Stimulated activated CD4-positive, alpha-beta T cell treated with anti-CD3 and anti-CD28 coated beads, Interleukin-1b, Interleukin-23, amount 100 ng/mL, for 24 hours (primary cell): ENCODE data around the gene ZBTB43.

Source experiments
- DNase-seq, 4 experiments: peaks; one replicate each; pipeline ENCODE4 v3.0.0-alpha.2; 2020; ENCODE audit warnings: low read depth in 4 of 4, low spot score in 1 of 4

ZBTB43 gene

DNA sequence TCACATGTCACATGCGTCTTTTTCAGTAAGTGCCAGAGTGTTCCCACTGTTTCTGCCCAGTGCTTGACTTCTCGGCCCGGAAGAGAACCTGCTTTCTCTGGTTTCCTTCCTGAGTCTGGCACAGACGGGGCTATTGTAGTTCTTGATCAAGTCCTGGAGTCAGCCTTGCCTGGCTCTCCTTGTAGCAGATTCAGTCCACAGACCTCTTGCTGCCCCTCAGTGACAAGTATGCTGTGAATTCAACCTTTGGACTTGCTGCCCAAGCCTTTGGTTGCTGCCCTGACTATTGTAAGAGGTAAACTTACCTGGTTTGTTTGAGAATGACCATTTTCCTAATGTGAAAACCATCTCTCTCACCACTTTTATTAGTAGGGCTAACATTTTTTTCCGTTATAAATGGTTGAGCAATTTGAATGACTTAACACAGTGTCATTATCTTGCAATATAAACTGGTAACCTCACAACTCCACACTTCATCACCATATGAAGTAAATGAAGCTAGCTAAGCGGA, 80.3 kb downstream of the ZBTB43 start:
- DNase-seq = no peak

DNA sequence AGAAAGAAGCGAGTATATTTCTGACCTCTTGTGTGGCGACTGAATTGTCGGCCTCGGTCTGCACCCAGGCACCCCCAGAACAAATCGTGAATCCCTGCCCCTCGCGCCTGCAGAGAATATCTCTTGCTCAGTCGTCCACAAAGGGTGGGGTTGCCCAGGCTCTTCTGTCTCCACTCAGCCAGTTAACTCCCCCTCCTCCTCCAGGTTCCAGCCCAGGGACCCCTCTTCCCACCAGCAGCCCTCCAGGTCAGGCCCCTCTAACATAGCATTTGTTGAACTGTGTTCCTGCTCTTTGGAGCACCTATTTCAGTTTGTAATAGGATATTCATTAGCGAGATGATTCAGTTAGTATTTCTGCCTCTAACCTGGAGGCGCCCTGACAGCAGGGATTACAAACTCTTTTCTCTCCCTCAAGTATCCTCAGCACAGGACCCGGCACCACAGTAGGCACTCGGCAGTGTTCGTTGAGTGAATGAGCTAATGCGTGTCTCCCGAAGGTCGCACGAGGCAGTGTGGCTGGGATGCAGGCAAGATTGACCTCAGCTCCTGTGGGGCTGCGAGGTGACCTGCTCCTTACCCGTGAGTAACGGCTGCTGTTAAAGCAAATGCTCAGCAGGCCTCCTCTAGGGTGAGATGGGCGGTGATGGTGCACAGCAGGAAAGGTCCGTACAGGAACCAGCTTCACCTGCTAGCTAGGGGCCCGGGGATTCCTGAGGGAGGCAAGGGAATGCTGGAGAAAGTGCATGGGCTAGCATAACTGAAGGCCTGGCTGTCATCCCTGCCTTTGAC, 81.4 kb downstream of the ZBTB43 start:
- no peak for DNase-seq

DNA sequence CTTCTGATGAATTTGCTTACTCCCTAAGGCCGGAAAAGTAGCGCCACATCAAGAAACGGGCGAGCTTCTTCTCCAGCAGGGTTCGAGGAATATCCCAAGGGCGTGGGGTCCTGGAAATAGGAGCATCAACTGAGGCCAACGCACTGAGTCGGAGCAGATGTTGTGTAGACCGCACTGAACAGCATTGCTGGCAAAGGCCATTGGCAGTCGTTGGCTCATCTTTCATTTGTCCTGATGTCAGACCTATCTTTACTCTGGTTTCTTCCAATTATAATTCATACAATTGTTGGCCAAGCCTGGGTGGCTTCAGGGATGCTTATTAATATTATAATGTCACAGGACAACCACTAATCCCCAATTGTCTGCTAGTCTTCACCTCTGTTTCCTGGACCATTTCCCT, 82.1 kb downstream of the ZBTB43 start:
- no peak for DNase-seq
